Activated CD4-positive, alpha-beta memory T cell treated with anti-CD3 and anti-CD28 coated beads, Interleukin-2, amount 10 ng/mL, durations not matched to agents 7 days and 5 days (primary cell): ENCODE results near the gene HMGB3. TPM values are rescaled to one million over a fixed set of nuclear protein-coding genes. Genes with fewer than 3 reads are reported as not detected.
"Not testable (repeated sequence)": the region's sequence is repeated elsewhere in the genome, so short reads cannot be mapped to it uniquely, and the experiment has no call there.

Source experiments
- CTCF ChIA-PET: fragments of 350-600 bp; sonication (Branson Sonifier 250); formaldehyde crosslinking; loops from one replicate; lab custom pipeline; 2021; ENCODE audit warnings: antibody characterized with exemption, inconsistent platforms; lab: Charles Lee
- POLR2A ChIA-PET: fragments of 350-600 bp; sonication (Branson Sonifier 250); formaldehyde crosslinking; loops from one replicate; lab custom pipeline; 2021; ENCODE audit warnings: antibody characterized with exemption; lab: Charles Lee
- DNase-seq: peaks from one replicate; pipeline ENCODE4 v3.0.0-alpha.2; 2020
- H3K27ac Mint-ChIP-seq: one replicate; pipeline ENCODE4 v1.8.0; 2021; ENCODE audit warnings: mild to moderate bottlenecking, mixed read lengths
- H3K27me3 Mint-ChIP-seq: one replicate; pipeline ENCODE4 v1.8.0; 2021; ENCODE audit warnings: mixed read lengths
- H3K36me3 Mint-ChIP-seq: one replicate; pipeline ENCODE4 v1.8.0; 2021; ENCODE audit warnings: low read depth, mixed read lengths
- H3K4me1 Mint-ChIP-seq: one replicate; pipeline ENCODE4 v1.8.0; 2021; ENCODE audit warnings: mixed read lengths
- H3K4me3 Mint-ChIP-seq: one replicate; pipeline ENCODE4 v1.8.0; 2021; ENCODE audit warnings: mild to moderate bottlenecking, mixed read lengths
- H3K9me3 Mint-ChIP-seq: one replicate; pipeline ENCODE4 v1.8.0; 2021; ENCODE audit warnings: mixed read lengths
- total RNA-seq, 2 experiments: library from RNA; stranded (reverse); gene quantifications; one replicate each; pipeline ENCODE4 v1.2.3, GENCODE V29; 2021

The HMGB3 gene
- total RNA-seq, 2 experiments from 2014 or later, result 50.1 to 54.7 TPM

- ChIA-PET CTCF (no interaction called here), POLR2A (no interaction called here)
- H3K27me3 Mint-ChIP-seq, result no peaks in the 10 kb centered on the region
- no peak overlapping the region for H3K4me3 Mint-ChIP-seq
- H3K9me3 Mint-ChIP-seq, result no peaks in the 10 kb centered on the region
- no peaks in the 10 kb centered on the region for H3K36me3 Mint-ChIP-seq
- no peak overlapping the region for H3K27ac Mint-ChIP-seq
- no peak for DNase-seq
- no peaks in the 10 kb centered on the region for H3K4me1 Mint-ChIP-seq
These were observed 21.5 kb upstream of the HMGB3 start for GRCh38 chrX:150961631-150962030.

DNA sequence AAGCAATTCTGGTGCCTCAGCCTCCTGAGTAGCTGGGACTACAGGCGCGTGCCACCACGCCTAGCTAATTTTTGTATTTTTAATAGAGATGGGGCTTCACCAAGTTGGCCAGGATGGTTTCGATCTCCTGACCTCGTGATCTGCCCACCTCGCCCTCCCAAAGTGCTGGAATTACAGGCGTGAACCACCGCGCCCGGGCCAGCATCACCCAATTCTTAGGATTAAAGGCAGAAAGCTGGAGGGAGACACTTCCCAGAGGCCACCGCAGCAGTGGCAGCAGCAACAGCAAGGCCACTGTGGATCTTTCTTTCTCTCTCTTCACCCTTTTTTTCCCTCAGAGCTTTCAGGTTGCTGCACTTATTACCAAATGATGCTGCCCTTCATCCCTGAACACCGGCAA is 18.7 kb upstream of the HMGB3 start:
- H3K27me3 Mint-ChIP-seq, H3K27ac Mint-ChIP-seq, H3K9me3 Mint-ChIP-seq, DNase-seq, H3K4me1 Mint-ChIP-seq, H3K4me3 Mint-ChIP-seq, H3K36me3 Mint-ChIP-seq: not testable (repeated sequence)
- ChIA-PET CTCF (interaction anchor here (1.4 kb wide), 1 partner anchor 192 kb away, joined by 4 read pairs; no protein-coding TSS in a partner anchor), POLR2A (interaction anchor here (2.0 kb wide), 1 partner anchor 18 kb away, joined by 5 read pairs; the partner anchor contains the start of gene HMGB3)

GRCh38 chrX:150966235-150966634 is 16.9 kb upstream of the HMGB3 start:
- Mint-ChIP-seq H3K27me3 (no peaks in the 10 kb centered on the region), H3K9me3 (no peaks in the 10 kb centered on the region), H3K4me3 (no peak overlapping the region), H3K27ac (no peak overlapping the region), H3K36me3 (no peaks in the 10 kb centered on the region), H3K4me1 (no peaks in the 10 kb centered on the region)
- ChIA-PET CTCF (no interaction called here), POLR2A (no interaction called here)
- DNase-seq, result no peak

DNA sequence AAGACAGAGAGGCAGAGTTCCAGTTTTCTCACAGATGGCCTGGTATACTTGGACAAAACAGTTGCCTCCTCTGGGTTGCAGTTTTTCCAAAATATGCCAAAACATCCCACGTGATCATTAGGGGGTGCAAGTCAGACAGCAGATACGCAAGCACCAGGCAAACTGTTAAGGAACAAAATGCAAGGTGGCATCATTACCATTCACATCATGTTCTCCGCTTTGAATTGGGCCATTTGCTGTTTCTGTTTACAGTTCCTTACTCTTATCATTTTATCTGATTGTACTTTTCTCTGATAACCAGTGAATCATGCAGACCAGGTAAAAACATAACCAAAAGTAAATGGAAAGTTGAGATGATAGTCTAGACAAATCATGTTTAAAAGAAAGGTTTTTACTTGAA is 16.4 kb upstream of the HMGB3 start:
- no peaks in the 10 kb centered on the region for H3K36me3 Mint-ChIP-seq
- no peaks in the 10 kb centered on the region for H3K9me3 Mint-ChIP-seq
- DNase-seq, result no peak
- ChIA-PET CTCF (no interaction called here), POLR2A (no interaction called here)
- H3K27me3 Mint-ChIP-seq, result no peaks in the 10 kb centered on the region
- H3K27ac Mint-ChIP-seq, result no peak overlapping the region
- no peak overlapping the region for H3K4me3 Mint-ChIP-seq
- no peaks in the 10 kb centered on the region for H3K4me1 Mint-ChIP-seq

DNA sequence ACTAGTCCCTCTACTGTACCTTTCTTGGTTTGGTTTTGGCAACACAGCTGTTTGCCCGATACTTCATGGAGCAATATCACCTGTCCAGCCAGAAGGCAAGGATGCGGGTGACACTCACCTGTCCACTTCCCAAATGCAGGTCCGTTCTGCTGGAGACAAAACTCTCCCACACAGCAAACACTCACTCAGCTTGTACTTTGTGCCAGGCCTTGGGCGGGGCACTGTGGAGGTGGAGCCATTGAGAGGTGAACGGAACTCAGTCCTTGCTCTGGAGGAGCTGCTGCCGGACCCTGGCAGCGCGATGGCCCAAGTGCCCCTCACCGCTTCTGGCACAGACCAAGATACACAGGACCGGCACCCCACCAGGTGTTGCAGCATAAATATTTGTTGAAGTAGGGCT is 15.3 kb upstream of the HMGB3 start:
- Mint-ChIP-seq H3K4me1 (no peaks in the 10 kb centered on the region), H3K36me3 (no peaks in the 10 kb centered on the region), H3K4me3 (no peak overlapping the region), H3K9me3 (no peaks in the 10 kb centered on the region), H3K27me3 (no peaks in the 10 kb centered on the region), H3K27ac (no peak overlapping the region)
- POLR2A ChIA-PET, result no interaction called here
- DNase-seq, result no peak
- CTCF ChIA-PET, result no interaction called here

GRCh38 chrX:150968862-150969720 is 14.0 kb upstream of the HMGB3 start:
- no peaks in the 10 kb centered on the region for H3K4me1 Mint-ChIP-seq
- no peaks in the 10 kb centered on the region for H3K9me3 Mint-ChIP-seq
- H3K27me3 Mint-ChIP-seq, result no peaks in the 10 kb centered on the region
- DNase-seq, result no peak
- H3K4me3 Mint-ChIP-seq, result no peak overlapping the region
- POLR2A ChIA-PET, result no interaction called here
- H3K36me3 Mint-ChIP-seq, result no peaks in the 10 kb centered on the region
- CTCF ChIA-PET, result no interaction called here
- no peak overlapping the region for H3K27ac Mint-ChIP-seq

DNA sequence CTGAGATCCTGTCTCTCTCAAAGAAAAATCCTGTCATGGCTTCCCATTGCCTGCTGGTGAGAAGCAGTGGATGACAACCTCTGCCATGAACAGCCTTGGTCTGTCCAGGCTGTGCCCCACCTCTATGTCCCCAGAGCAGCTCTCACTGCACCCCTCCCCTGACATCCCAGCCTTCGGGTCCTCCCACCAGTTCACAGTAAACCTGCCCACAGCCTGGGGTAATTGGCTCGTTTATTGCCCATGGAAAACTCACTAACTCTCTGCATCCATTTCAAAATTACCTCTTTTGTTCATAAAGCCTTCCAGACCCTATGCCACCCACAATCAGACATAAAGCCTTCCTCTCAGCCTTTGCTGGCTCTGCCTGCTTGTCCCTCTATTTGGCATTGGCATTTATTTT is 10.7 kb upstream of the HMGB3 start:
- Mint-ChIP-seq H3K9me3 (no peaks in the 10 kb centered on the region), H3K27me3 (no peaks in the 10 kb centered on the region), H3K4me1 (no peaks in the 10 kb centered on the region), H3K4me3 (no peak overlapping the region), H3K36me3 (no peaks in the 10 kb centered on the region), H3K27ac (no peak overlapping the region)
- ChIA-PET POLR2A (no interaction called here), CTCF (no interaction called here)
- DNase-seq, result no peak

- no peak overlapping the region for H3K27ac Mint-ChIP-seq
- no peaks in the 10 kb centered on the region for H3K9me3 Mint-ChIP-seq
- no peaks in the 10 kb centered on the region for H3K27me3 Mint-ChIP-seq
- no peaks in the 10 kb centered on the region for H3K36me3 Mint-ChIP-seq
- no peaks in the 10 kb centered on the region for H3K4me1 Mint-ChIP-seq
- no peak overlapping the region for H3K4me3 Mint-ChIP-seq
- no peak for DNase-seq
- ChIA-PET CTCF (interaction anchor here (1.6 kb wide), 1 partner anchor 204 kb away, joined by 3 read pairs; no protein-coding TSS in a partner anchor), POLR2A (no interaction called here)
These were observed 7.3 kb upstream of the HMGB3 start for GRCh38 chrX:150975655-150976390.

DNA sequence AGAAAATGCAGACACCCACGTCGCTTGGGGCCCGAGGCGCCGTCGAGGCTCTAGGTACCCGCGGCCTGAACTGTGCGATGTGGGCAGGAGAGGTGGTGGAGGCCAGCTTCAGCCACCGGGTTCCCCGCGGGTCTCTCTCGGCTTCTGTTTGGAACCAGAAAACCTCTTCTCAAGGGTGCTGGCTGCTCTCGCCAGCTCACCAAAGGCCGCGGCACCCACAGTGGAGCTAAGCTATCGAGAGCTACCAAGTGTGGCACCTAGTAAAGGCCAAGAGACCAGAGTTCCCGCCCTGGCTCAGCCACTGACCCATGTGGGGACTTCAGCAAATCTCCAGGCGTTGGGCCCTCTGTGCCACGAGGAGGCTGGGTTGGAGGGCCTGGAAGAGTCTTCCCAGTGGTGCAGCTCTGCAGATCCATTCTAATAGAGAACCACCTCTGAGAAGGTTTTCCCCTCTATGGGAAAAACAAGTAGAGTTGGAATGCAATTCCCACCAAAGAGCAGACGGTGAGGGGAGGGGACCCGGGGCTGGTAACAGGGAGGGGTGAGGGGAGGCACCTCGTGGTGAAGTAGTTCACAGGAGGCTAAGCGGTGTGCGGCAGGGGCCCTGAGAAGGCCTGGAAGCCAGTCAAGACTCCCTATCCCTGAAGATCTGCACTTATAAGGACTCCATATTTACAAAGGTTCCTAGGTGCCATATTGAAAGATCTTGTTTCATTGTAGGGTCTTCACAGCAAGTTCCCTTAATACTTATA is 5.5 kb upstream of the HMGB3 start:
- no peaks in the 10 kb centered on the region for H3K9me3 Mint-ChIP-seq
- no peaks in the 10 kb centered on the region for H3K27me3 Mint-ChIP-seq
- H3K4me1 Mint-ChIP-seq, result peaks cover 7% of the 10 kb centered on the region
- no peaks in the 10 kb centered on the region for H3K36me3 Mint-ChIP-seq
- H3K27ac Mint-ChIP-seq, result no peak overlapping the region
- ChIA-PET POLR2A (no interaction called here), CTCF (no interaction called here)
- no peak for DNase-seq
- H3K4me3 Mint-ChIP-seq, result no peak overlapping the region

DNA sequence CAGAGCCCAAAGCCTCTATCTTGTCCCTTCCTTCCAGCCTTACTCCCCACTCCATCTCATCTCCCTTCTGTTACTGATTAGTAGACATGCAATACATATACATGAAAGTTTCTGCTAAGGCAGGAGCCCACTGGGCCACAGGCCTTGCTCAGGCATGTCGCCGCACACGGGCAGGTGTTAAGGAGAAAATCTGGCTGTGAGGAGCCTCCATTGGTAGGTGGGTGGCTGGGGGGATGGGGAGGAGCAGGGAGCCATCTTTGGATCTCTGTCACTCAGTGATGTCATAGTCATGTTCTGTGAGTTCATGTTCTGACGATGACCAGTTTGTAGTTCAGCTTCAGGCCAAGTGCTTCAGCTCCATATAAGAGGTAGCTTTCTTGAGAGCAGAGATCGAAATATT is 2.9 kb upstream of the HMGB3 start:
- DNase-seq, result no peak
- ChIA-PET CTCF (interaction anchor here (1.0 kb wide), 1 partner anchor 208 kb away, joined by 3 read pairs; no protein-coding TSS in a partner anchor), POLR2A (no interaction called here)
- H3K36me3 Mint-ChIP-seq, result peaks cover 6% of the 10 kb centered on the region
- H3K27me3 Mint-ChIP-seq, result no peaks in the 10 kb centered on the region
- H3K27ac Mint-ChIP-seq, result no peak overlapping the region
- H3K9me3 Mint-ChIP-seq, result no peaks in the 10 kb centered on the region
- H3K4me1 Mint-ChIP-seq, result peaks cover 13% of the 10 kb centered on the region
- no peak overlapping the region for H3K4me3 Mint-ChIP-seq

GRCh38 chrX:150980711-150981110 is 2.4 kb upstream of the HMGB3 start:
- Mint-ChIP-seq H3K27me3 (no peaks in the 10 kb centered on the region), H3K4me1 (peaks cover 17% of the 10 kb centered on the region), H3K4me3 (no peak overlapping the region), H3K36me3 (peaks cover 7% of the 10 kb centered on the region), H3K27ac (no peak overlapping the region), H3K9me3 (no peaks in the 10 kb centered on the region)
- POLR2A ChIA-PET, result no interaction called here
- DNase-seq, result no peak
- CTCF ChIA-PET, result interaction anchor here (1.0 kb wide), 1 partner anchor 209 kb away, joined by 3 read pairs; no protein-coding TSS in a partner anchor

- no peak for DNase-seq
- Mint-ChIP-seq H3K36me3 (peaks cover 13% of the 10 kb centered on the region), H3K4me1 (peaks cover 19% of the 10 kb centered on the region), H3K27ac (peak overlapping the region; percentile 21), H3K4me3 (peak overlapping the region; percentile 68), H3K27me3 (no peaks in the 10 kb centered on the region), H3K9me3 (no peaks in the 10 kb centered on the region)
- ChIA-PET POLR2A (interaction anchor here (1.1 to 2.3 kb wide), 5 partner anchors 18 to 292 kb away, joined by 3 to 10 read pairs (median 5); partner anchors contain the start of genes CD99L2 and MTMR1), CTCF (interaction anchor here (1.8 kb wide), 1 partner anchor 210 kb away, joined by 7 read pairs; no protein-coding TSS in a partner anchor)
These were observed 824 bp upstream of the HMGB3 start for GRCh38 chrX:150982235-150982787.
